ENCODE data around the gene SRP68.

SRP68 gene

DNA sequence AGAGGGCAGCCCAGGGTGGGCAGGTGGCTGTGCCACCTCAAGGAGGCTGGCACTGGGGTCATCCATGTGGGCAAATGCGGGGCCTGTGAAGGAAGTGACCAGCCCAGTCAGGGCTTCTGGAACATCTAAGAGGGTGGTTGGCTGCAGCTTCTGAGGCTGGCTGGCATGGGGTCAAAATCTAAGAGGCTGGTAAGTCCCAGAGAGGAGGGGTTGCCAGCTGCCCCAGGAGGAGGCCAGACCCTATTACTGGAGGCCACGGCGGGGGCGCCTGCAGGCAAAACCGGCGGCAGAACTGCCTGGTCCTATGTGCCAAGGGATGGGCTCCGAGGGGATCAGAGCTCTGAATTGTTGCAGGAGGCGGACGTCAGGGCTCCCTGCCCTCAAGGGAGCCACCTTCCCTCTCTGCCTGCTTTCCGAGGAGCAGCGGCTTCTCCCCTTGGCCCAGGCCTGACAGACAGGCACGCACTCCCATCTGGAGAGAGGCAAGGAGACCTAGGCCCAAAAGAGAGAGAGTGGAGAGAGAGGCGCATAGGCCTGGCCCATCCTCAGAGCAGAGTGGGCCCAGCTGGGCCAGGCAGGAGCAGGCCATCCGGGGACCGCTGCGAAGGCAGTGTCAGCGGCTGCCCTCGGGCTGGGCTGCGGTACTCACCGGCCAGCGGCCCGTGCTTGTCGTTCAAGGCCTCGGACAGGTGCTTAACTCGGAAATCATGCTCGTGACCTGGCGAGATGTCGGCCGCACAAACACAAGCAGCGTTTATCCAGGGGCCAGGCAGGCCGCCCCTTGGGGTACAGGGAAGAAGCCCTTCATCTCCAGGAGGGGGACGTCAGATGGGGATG lies 17.6 kb upstream of the SRP68 start:
- peaks cover 10 to 98% of the 10 kb centered on the region in 2 experiments; a peak in 2 of 3 replicates for H3K36me3 ChIP-seq (ENCODE audit: control insufficient read depth in 2 of 2, insufficient read depth in 1 of 2, low read length in 2 of 2)
- TF ChIP-seq, protein P1, sequence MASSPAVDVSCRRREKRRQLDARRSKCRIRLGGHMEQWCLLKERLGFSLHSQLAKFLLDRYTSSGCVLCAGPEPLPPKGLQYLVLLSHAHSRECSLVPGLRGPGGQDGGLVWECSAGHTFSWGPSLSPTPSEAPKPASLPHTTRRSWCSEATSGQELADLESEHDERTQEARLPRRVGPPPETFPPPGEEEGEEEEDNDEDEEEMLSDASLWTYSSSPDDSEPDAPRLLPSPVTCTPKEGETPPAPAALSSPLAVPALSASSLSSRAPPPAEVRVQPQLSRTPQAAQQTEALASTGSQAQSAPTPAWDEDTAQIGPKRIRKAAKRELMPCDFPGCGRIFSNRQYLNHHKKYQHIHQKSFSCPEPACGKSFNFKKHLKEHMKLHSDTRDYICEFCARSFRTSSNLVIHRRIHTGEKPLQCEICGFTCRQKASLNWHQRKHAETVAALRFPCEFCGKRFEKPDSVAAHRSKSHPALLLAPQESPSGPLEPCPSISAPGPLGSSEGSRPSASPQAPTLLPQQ (tag by site-specific recombination; IDR thresholded peaks at IDR 0.05), result no peak
- no peak for TF ChIP-seq ZNF214 (tag by site-specific recombination; IDR thresholded peaks at IDR 0.05; ENCODE audit: borderline replicate concordance)
- TF ChIP-seq ZNF157 (tag by site-specific recombination; IDR thresholded peaks at IDR 0.05), result no peak
- no peak for TF ChIP-seq ZNF121 (tag by site-specific recombination; IDR thresholded peaks at IDR 0.05)
- no peak for TF ChIP-seq ZSCAN16 (tag by site-specific recombination; IDR thresholded peaks at IDR 0.05)
- H3K9me3 ChIP-seq (ENCODE audit: control insufficient read depth, insufficient read depth, low read depth, low read length), result no peaks in the 10 kb centered on the region
- POLR2A ChIA-PET, result interaction anchor here (1.4 kb wide), 1 partner anchor 12 kb away, joined by 3 read pairs; no protein-coding TSS in a partner anchor
- CTCF ChIA-PET, result interaction anchor here (0.6 to 2.1 kb wide), 3 partner anchors 9 to 456 kb away, joined by 3 to 7 read pairs (median 3); partner anchors contain the start of gene SMIM5
- no peaks in the 10 kb centered on the region for H3K4me1 ChIP-seq (ENCODE audit: control insufficient read depth, insufficient read depth, low read length)
- no peak overlapping the region for H3K4me3 ChIP-seq (ENCODE audit: low read depth, low read length)
- H3K27ac ChIP-seq (ENCODE audit: extremely low read depth, low read depth, low read length), result no peak overlapping the region

DNA sequence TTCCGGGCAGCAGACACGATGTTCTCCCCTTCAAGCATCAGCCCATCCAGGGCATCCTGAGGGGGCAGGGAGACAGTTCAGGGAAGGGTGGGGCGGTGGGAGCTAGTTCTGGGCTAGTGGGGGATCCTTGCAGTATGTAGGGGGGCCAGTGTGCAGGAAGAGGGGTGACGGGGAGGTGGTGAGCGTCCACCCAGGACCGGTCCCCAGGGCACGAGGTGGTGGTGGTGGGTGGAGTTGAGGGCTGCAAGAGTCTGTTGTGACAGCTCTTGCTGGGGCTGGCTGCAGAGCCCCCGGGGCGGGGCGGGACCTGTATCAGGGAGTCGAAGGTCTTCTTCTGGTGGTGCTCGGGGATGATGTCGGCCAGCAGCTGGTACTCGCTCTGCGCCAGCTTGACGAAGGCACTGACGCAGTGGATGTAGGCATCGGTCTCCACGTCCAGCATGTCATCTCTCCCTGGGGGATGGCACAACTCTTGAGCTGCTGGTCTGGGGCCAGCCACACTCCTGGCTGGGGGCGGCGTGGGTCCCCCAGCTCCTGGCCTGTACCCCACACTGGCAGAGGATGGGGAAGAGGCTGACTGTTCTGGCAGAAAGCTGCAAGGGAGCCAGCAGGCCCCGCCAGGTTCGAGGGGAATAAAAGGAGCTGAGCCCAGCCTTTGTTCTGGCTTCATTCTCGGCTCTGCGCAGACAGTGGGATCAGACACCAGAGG lies 16.7 kb upstream of the SRP68 start:
- Histone ChIP-seq H3K36me3 (ENCODE audit: control insufficient read depth in 2 of 2, insufficient read depth in 1 of 2, low read length in 2 of 2) (peaks cover 4 to 98% of the 10 kb centered on the region in 2 experiments; a peak in 2 of 3 replicates), H3K4me1 (ENCODE audit: control insufficient read depth, insufficient read depth, low read length) (no peaks in the 10 kb centered on the region), H3K27ac (ENCODE audit: extremely low read depth, low read depth, low read length) (no peak overlapping the region), H3K4me3 (ENCODE audit: low read depth, low read length) (no peak overlapping the region), H3K9me3 (ENCODE audit: control insufficient read depth, insufficient read depth, low read depth, low read length) (no peaks in the 10 kb centered on the region)
- TF ChIP-seq ZNF501 (tag by site-specific recombination; IDR thresholded peaks at IDR 0.05), result no peak
- TF ChIP-seq ZNF555 (tag by site-specific recombination; conservative IDR thresholded peaks at IDR 0.05), result no peak
- TF ChIP-seq ZNF239 (tag by site-specific recombination; IDR thresholded peaks at IDR 0.05), result no peak
- ChIA-PET CTCF (interaction anchor here (0.6 to 2.1 kb wide), 3 partner anchors 9 to 456 kb away, joined by 3 to 7 read pairs (median 3); partner anchors contain the start of gene SMIM5), POLR2A (interaction anchor here (1.0 to 1.4 kb wide), 2 partner anchors 9 to 11 kb away, joined by 3 to 4 read pairs; no protein-coding TSS in a partner anchor)

DNA sequence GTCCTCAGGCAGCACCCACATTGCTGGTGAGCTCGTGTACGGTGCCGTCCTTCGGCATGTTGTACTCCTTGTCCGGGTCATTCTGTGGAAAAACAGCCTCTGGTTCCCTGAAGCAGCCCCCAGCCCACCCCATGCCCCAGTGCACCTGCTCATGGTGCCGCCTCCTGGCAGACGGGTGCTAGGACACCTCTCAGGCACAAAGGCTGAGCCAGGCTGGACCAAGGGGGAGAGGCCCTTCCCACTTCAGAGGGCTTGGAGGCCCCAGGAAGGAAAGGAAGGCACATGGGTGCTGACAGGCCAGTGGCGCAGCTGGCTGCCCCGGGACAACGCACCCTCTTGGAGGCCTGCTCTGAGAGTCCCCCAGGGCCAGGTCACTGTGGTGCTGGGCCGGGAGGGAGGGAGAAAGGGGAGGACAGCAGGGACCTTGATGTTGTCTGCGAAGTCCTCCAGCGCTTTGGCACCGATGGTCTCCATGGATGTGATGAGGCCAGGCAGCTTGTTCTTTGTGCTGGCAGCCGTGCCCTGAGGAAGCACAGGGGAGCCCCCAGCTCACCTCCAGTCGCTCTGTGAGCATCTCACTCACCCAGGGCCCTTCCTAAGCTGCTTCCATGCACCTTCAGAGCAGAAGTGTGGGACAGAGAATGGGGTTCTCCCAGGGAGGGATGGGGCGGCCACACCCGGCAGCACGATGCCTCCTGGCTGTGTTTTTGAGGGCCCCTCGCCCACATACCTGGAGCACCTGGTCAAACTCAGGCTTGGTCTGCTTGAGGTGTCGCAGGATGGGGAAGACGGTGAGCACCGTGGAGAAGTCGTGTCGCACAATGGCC lies 15.9 kb upstream of the SRP68 start:
- Histone ChIP-seq H3K4me1 (ENCODE audit: control insufficient read depth, insufficient read depth, low read length) (peaks cover 4% of the 10 kb centered on the region), H3K9me3 (ENCODE audit: control insufficient read depth, insufficient read depth, low read depth, low read length) (no peaks in the 10 kb centered on the region), H3K27ac (ENCODE audit: extremely low read depth, low read depth, low read length) (no peak overlapping the region), H3K36me3 (ENCODE audit: control insufficient read depth in 2 of 2, insufficient read depth in 1 of 2, low read length in 2 of 2) (peaks cover 4 to 98% of the 10 kb centered on the region in 2 experiments; a peak in 2 of 3 replicates), H3K4me3 (ENCODE audit: low read depth, low read length) (no peak overlapping the region)
- TF ChIP-seq, protein P2, sequence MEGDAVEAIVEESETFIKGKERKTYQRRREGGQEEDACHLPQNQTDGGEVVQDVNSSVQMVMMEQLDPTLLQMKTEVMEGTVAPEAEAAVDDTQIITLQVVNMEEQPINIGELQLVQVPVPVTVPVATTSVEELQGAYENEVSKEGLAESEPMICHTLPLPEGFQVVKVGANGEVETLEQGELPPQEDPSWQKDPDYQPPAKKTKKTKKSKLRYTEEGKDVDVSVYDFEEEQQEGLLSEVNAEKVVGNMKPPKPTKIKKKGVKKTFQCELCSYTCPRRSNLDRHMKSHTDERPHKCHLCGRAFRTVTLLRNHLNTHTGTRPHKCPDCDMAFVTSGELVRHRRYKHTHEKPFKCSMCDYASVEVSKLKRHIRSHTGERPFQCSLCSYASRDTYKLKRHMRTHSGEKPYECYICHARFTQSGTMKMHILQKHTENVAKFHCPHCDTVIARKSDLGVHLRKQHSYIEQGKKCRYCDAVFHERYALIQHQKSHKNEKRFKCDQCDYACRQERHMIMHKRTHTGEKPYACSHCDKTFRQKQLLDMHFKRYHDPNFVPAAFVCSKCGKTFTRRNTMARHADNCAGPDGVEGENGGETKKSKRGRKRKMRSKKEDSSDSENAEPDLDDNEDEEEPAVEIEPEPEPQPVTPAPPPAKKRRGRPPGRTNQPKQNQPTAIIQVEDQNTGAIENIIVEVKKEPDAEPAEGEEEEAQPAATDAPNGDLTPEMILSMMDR (tag by site-specific recombination; IDR thresholded peaks at IDR 0.05), result 0 out of 2 replicates have a peak, but pooled peaks have one; percentile 14
- TF ChIP-seq ZNF777 (tag by site-specific recombination; IDR thresholded peaks at IDR 0.05; ENCODE audit: borderline replicate concordance) (no peak), ZNF843 (tag by site-specific recombination; IDR thresholded peaks at IDR 0.05) (no peak), ZNF626 (tag by site-specific recombination; IDR thresholded peaks at IDR 0.05) (no peak)
- CTCF ChIA-PET, result interaction anchor here (0.6 to 2.1 kb wide), 3 partner anchors 74 to 192 kb away, joined by 3 to 7 read pairs (median 5); no protein-coding TSS in a partner anchor
- POLR2A ChIA-PET, result interaction anchor here (1.0 to 1.4 kb wide), 2 partner anchors 9 to 11 kb away, joined by 3 to 4 read pairs; no protein-coding TSS in a partner anchor

All from HEK293 (cell line).